Globus pallidus (tissue), 1 donor: Measurements from ENCODE around the gene ATF1.
"Not testable (repeated sequence)": the region's sequence is repeated elsewhere in the genome, so short reads cannot be mapped to it uniquely, and the experiment has no call there.

ENCODE experiments used
- DNase-seq: peaks from one replicate; pipeline ENCODE4 v3.0.0-alpha.2; 2015; ENCODE audit warnings: low spot score

ATF1 gene

GRCh38 chr12:50862316-50862715 lies 98.4 kb downstream of the ATF1 start:
- no peak for DNase-seq

DNA sequence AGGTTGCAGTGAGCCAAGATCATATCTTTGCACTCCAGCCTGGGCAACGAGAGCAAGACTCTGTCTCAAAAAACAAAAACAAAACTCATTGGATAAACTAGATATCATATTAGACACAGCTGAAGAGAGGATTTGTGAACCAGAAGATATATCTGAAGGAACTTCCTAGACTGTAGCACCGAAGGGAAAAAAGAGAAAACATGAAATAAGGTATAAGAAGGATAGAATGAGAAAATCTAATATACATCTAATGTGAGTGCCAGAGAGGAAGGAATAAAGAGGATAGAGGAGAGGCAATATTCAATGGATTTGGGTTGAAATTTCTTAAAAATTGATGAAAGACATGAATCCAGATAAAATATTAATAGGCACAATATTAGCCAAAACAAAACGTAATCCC lies 101.4 kb downstream of the ATF1 start:
- DNase-seq, result no peak

- not testable (repeated sequence) for DNase-seq
Observed at GRCh38 chr12:50868881-50869280, 105.0 kb downstream of the ATF1 start.
